Endothelial cell (in vitro differentiated cells): ENCODE results near the gene CAPN15. TPM values are rescaled to one million over a fixed set of nuclear protein-coding genes. Genes with fewer than 3 reads are reported as not detected.

Experiments
- DNase-seq: peaks from one replicate; pipeline ENCODE4 v3.0.0; 2021; ENCODE audit warnings: low spot score
- H3K27ac Mint-ChIP-seq: one replicate; pipeline ENCODE4 v1.8.0; 2021; ENCODE audit warnings: mixed read lengths, inconsistent platforms; ENCODE audit not compliant: unreplicated experiment
- H3K27me3 Mint-ChIP-seq: one replicate; pipeline ENCODE4 v1.8.0; 2021; ENCODE audit warnings: mild to moderate bottlenecking, moderate library complexity, mixed read lengths, inconsistent platforms; ENCODE audit not compliant: unreplicated experiment
- H3K36me3 Mint-ChIP-seq: one replicate; pipeline ENCODE4 v1.8.0; 2021; ENCODE audit warnings: mild to moderate bottlenecking, low read depth, mixed read lengths, inconsistent platforms; ENCODE audit not compliant: unreplicated experiment
- H3K4me1 Mint-ChIP-seq: one replicate; pipeline ENCODE4 v1.8.0; 2021; ENCODE audit warnings: mild to moderate bottlenecking, mixed read lengths, inconsistent platforms; ENCODE audit not compliant: unreplicated experiment
- H3K4me3 Mint-ChIP-seq: one replicate; pipeline ENCODE4 v1.8.0; 2021; ENCODE audit warnings: mild to moderate bottlenecking, mixed read lengths, inconsistent platforms; ENCODE audit not compliant: unreplicated experiment
- H3K9me3 Mint-ChIP-seq: one replicate; pipeline ENCODE4 v1.8.0; 2021; ENCODE audit warnings: mixed read lengths, inconsistent platforms; ENCODE audit not compliant: unreplicated experiment
- total RNA-seq: library from RNA; stranded (reverse); fragmentation: NEBNext Ultra II Directional; extraction: Animal tissue kit (Norgen Biotek cat#: 25700); gene quantifications from one replicate; pipeline ENCODE4 v1.2.1, GENCODE V29; 2021; ENCODE audit not compliant: unreplicated experiment
- TF ChIP-seq, protein P1 (sequence below): fragments of 200-600 bp; sonication (generic); IDR thresholded peaks from one replicate; pipeline ENCODE4 v1.5.0; 2021; ENCODE audit warnings: antibody characterized with exemption; ENCODE audit not compliant: unreplicated experiment

Gene CAPN15
- total RNA-seq, 1 donor from 2014 or later, result 49.0 TPM

- no peaks in the 10 kb centered on the region for H3K9me3 Mint-ChIP-seq
- H3K27me3 Mint-ChIP-seq, result no peaks in the 10 kb centered on the region
- no peaks in the 10 kb centered on the region for H3K4me1 Mint-ChIP-seq
- no peak within 1 kb of the TSS for H3K27ac Mint-ChIP-seq
- no peak within 1 kb of the TSS for H3K4me3 Mint-ChIP-seq
- TF ChIP-seq, protein P1, sequence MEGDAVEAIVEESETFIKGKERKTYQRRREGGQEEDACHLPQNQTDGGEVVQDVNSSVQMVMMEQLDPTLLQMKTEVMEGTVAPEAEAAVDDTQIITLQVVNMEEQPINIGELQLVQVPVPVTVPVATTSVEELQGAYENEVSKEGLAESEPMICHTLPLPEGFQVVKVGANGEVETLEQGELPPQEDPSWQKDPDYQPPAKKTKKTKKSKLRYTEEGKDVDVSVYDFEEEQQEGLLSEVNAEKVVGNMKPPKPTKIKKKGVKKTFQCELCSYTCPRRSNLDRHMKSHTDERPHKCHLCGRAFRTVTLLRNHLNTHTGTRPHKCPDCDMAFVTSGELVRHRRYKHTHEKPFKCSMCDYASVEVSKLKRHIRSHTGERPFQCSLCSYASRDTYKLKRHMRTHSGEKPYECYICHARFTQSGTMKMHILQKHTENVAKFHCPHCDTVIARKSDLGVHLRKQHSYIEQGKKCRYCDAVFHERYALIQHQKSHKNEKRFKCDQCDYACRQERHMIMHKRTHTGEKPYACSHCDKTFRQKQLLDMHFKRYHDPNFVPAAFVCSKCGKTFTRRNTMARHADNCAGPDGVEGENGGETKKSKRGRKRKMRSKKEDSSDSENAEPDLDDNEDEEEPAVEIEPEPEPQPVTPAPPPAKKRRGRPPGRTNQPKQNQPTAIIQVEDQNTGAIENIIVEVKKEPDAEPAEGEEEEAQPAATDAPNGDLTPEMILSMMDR, result no peak
- no peaks in the 10 kb centered on the region for H3K36me3 Mint-ChIP-seq
- DNase-seq, result no peak
Measured at GRCh38 chr16:560204-560700, 32.7 kb downstream of the CAPN15 start, which contains the start of gene PRR35. Gene PRR35, plus strand, starts transcription at chr16:560394. Its CDS starts 2,901 bp downstream, at chr16:563295.

DNA sequence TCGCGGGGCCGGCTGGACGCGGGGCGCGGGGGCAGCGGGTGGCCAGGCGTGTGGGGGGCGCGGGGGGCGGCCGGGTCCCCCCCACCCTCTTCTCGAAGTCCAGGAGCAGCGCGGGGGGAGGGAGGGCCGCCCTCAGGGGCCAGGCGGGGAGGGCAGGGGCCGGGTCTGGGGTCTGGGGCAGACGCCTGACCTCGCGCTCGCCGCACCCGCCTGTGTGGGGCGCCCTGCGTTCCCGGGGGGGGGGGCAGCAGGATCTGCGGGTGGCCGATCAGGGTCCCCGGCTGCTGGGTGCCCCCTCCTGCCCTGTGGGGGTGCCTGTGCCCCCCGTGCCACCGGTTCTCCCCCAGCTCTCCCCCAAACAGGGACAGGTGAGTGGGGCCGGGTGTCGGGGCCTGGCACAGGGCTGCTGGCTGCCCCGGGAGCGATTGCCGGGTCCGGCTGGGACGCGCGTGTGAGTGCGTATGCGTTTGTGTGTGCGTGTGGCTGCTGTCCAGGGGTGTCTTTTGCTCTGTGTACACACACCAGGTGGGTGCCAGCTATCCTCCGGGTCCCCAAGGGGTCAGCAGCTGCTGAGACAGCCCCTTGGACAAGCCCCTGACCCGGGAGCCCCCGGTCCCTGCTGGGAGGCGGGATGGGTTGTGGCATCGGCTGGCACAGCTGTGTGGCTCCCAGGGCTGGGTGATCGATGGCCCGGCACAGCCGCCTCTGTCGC is 33.3 kb downstream of the CAPN15 start:
- H3K4me1 Mint-ChIP-seq, result no peaks in the 10 kb centered on the region
- no peaks in the 10 kb centered on the region for H3K27me3 Mint-ChIP-seq
- no peaks in the 10 kb centered on the region for H3K36me3 Mint-ChIP-seq
- TF ChIP-seq, protein P1, result no peak
- no peaks in the 10 kb centered on the region for H3K9me3 Mint-ChIP-seq
- no peak overlapping the region for H3K27ac Mint-ChIP-seq
- no peak for DNase-seq
- no peak overlapping the region for H3K4me3 Mint-ChIP-seq

DNA sequence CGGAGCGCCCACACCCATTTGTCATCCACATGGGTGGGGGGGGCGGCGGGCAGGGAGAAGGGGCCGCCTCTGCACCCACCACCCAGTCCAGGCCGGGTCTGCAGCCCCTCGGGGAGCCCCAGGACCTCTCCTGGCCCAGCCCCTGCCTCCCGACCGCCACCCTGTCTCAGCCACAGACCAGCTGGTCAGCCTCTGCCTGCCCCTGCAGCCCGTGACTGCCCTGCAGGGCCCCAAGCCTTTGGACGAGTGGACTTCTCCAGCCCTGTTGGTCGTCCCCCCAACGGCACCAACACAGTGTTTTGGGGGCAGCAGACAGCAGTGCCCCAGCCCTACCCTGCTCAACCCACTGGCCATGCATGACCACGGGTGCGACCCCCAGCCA is 33.9 kb downstream of the CAPN15 start:
- no peak overlapping the region for H3K4me3 Mint-ChIP-seq
- no peak for DNase-seq
- no peak overlapping the region for H3K27ac Mint-ChIP-seq
- H3K36me3 Mint-ChIP-seq, result no peaks in the 10 kb centered on the region
- TF ChIP-seq, protein P1, result no peak
- no peaks in the 10 kb centered on the region for H3K9me3 Mint-ChIP-seq
- H3K4me1 Mint-ChIP-seq, result no peaks in the 10 kb centered on the region
- no peaks in the 10 kb centered on the region for H3K27me3 Mint-ChIP-seq

GRCh38 chr16:561957-562938 is 34.7 kb downstream of the CAPN15 start:
- Mint-ChIP-seq H3K27ac (no peak overlapping the region), H3K4me1 (no peaks in the 10 kb centered on the region)
- no peak for DNase-seq

More at GRCh38 chr16:561957-562938, 34.7 kb downstream of the CAPN15 start:
- no peaks in the 10 kb centered on the region for H3K27me3 Mint-ChIP-seq
- no peaks in the 10 kb centered on the region for H3K9me3 Mint-ChIP-seq
- TF ChIP-seq, protein P1, result no peak
- no peaks in the 10 kb centered on the region for H3K36me3 Mint-ChIP-seq
- no peak overlapping the region for H3K4me3 Mint-ChIP-seq
